DMS 273 (cell line): Measurements from ENCODE around the gene PRIMPOL.
A peak's percentile ranks its signal among the peaks of the same experiment; 100 is the strongest.

ENCODE experiments used
- DNase-seq: peaks from one replicate; lab custom pipeline; 2025; ENCODE audit not compliant: unreplicated experiment; lab: John Stamatoyannopoulos, UW

The PRIMPOL gene

GRCh38 chr4:184666670-184667069 lies 17.1 kb downstream of the PRIMPOL start:
- DNase-seq: no peak

GRCh38 chr4:184668096-184668495 lies 18.6 kb downstream of the PRIMPOL start:
- no peak for DNase-seq

- no peak for DNase-seq
Measured at GRCh38 chr4:184668511-184669114, 19.1 kb downstream of the PRIMPOL start.

GRCh38 chr4:184669251-184669650 lies 19.7 kb downstream of the PRIMPOL start:
- DNase-seq: peak; percentile 10

GRCh38 chr4:184671101-184671500 lies 21.6 kb downstream of the PRIMPOL start:
- no peak for DNase-seq

GRCh38 chr4:184672741-184673140 lies 23.2 kb downstream of the PRIMPOL start:
- DNase-seq: no peak

- no peak for DNase-seq
Measured at GRCh38 chr4:184674011-184674410, 24.5 kb downstream of the PRIMPOL start.

- no peak for DNase-seq
Measured at GRCh38 chr4:184675018-184675417, 25.5 kb downstream of the PRIMPOL start.

- DNase-seq: no peak
Measured at GRCh38 chr4:184675821-184676492, 26.4 kb downstream of the PRIMPOL start.

- DNase-seq: no peak
Measured at GRCh38 chr4:184680698-184681097, 31.2 kb downstream of the PRIMPOL start.

GRCh38 chr4:184681916-184682315 lies 32.4 kb downstream of the PRIMPOL start:
- no peak for DNase-seq

GRCh38 chr4:184684491-184685189 lies 35.1 kb downstream of the PRIMPOL start:
- DNase-seq: no peak

GRCh38 chr4:184688005-184688404 lies 38.5 kb downstream of the PRIMPOL start:
- no peak for DNase-seq

GRCh38 chr4:184688447-184688846 lies 38.9 kb downstream of the PRIMPOL start:
- DNase-seq: no peak

- no peak for DNase-seq
Measured at GRCh38 chr4:184689681-184690080, 40.1 kb downstream of the PRIMPOL start.

- no peak for DNase-seq
Measured at GRCh38 chr4:184693056-184693455, 43.5 kb downstream of the PRIMPOL start.

- DNase-seq: no peak
Measured at GRCh38 chr4:184694412-184694956, 44.9 kb downstream of the PRIMPOL start.

GRCh38 chr4:184695178-184695896 lies 45.8 kb downstream of the PRIMPOL start:
- no peak for DNase-seq

- no peak for DNase-seq
Measured at GRCh38 chr4:184697956-184698355, 48.4 kb downstream of the PRIMPOL start.

GRCh38 chr4:184699941-184700340 lies 50.4 kb downstream of the PRIMPOL start:
- no peak for DNase-seq

- DNase-seq: no peak
Measured at GRCh38 chr4:184702114-184702513, 52.6 kb downstream of the PRIMPOL start.
